GM04503 (cell line): ENCODE measurements around the gene PSMB9.
"Not testable (repeated sequence)": the region's sequence is repeated elsewhere in the genome, so short reads cannot be mapped to it uniquely, and the experiment has no call there.

Experiments used
- DNase-seq: peaks from one replicate; pipeline ENCODE4 v3.0.0-alpha.2; 2012; ENCODE audit warnings: low read depth

Gene PSMB9

DNA sequence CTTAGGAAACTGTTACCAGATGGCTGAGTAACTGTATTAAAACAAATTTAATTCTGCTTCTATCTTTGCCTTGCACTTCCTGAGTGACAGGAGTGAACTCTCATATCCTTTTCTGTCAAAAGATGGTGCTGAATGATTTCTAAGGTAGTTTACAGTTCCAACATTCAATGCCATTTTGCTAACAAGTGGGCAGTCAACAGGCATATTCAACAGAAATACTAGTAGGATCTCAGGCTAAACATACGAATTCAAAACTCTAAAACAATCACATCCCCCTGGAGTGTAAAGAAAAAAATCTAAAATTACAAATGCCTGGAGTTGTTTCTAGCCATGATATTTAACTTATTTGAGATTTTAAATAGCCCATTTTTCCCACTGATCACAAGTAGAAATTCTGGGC lies 6.7 kb downstream of the PSMB9 start:
- no peak for DNase-seq

DNA sequence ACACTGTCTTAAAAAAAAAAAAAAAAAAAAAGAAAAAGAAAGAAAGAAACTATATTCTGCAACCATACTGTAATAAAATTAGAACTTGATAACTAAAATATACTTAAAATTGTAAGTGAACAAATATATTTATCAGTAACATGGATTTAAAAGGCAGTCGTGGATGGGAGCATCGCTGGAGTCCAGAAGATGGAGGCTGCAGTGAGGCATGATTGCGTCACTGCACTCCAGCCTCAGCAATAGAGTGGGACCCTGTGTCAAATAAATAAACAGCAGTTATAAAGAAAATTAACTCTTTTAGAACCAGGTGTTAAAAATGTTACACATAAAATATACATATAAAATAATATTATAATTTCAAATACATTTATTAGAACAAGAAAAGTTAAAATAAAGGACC lies 8.7 kb downstream of the PSMB9 start:
- no peak for DNase-seq

DNA sequence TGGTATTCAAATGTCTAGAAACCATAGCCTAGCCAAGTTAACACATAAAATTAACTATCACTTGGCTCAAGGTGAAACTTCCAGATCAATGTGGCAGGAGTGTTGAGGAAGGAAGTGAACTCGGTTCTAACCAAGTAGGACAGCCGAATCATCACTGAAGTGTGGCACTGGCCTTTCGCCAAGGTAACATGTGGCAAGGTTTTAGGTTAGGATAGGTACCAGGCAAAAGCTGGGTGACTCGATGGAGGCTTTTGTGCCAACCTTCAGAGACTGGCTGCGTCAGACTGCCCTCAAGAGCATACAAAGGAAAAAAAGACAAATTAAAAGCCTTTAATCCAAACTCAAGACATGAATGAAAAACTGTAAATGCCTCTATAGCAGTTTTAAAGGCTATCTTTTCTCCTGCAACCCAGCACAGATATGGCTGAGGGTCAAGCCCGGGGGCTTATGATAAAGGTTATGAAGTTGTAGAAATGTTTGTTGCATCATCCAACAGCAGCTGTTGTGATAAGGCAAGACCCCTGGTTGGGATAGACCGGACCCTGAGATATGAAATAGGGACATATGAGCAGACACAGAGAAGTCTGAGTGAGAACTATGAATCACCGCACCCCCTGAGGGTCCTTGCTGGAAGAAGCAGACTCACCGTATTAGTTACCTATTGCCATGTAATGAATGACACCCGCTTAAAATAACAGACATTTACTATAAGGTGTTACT lies 11.9 kb downstream of the PSMB9 start:
- DNase-seq, result no peak

DNA sequence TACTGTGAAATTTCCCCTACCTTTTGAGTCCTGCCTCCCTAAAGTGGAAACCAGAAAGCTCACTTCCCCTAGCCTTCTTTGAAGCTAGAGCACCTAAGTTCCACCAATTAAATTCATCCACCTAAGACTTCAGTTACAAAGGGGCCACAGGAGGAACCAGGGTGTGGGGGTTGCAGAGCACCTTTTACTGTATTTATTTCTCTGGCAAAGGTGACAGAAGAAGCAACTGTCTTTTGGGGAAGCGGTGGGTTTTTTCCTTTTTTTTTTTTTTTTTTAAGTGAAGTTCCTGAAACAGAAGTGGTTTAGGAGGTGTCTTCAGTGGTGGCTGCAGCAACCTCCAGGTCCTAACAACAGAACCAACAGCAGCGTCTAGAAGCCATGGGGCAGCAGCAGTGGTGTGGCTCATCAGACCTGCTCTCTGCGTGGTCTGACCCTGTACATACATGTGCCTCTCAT lies 13.1 kb downstream of the PSMB9 start:
- DNase-seq, result no peak

DNA sequence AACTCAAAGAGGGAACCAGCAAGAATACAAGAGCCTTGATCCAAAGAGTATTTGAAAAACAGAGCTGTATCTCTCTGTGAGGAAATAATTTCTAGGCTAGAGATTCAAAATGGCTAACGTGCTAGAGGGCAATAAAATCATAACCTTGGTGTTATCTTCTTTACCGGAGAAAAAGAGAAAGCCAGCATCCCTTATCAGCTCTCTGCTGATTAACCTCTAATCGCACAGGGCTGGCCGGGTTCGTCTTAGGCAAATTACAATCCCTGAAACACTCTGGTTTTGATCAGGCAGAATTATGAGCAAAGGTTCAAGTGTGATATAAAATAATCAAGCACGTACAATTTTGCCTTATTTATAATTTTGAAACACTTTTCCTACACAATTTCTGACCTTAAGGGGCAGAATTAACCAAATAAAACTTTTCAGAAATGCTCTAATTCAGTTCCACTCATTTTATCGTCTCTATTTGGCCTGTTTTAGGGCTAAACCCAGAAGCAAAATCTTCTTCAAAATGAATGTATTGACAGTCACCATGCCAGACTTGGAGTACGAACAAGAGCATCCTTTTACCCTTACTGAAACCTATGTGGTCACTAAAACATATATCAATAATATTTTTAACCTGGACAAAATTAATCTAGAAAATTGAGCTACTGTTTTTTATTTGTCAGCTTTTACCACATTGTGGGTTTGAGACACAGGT lies 13.7 kb downstream of the PSMB9 start:
- no peak for DNase-seq

DNA sequence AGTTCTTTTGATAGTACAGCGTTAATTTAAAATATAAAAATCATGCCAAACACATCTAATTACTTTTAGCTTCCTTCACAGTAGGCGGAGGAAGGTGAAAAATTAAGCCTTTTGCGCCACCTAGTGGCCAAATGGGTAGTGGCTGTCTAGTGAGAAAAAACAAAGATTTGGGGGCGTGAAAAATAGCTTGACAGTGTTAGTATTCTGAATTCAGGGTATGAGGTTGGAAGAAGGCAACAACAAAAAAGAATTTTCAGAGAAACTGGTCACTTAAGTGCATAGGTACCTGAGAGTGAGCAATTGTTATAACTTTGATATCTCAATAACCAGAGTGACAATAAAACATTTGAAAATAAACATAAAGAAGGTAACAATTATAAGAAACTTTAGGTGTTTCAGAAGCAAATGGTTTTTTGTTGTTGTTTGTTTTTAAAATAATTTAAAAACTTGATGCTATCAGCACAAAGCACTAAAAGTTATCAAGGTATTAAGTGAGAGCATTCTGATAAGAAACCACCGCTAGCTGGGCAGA lies 14.3 kb downstream of the PSMB9 start:
- peak; percentile 11 for DNase-seq

DNA sequence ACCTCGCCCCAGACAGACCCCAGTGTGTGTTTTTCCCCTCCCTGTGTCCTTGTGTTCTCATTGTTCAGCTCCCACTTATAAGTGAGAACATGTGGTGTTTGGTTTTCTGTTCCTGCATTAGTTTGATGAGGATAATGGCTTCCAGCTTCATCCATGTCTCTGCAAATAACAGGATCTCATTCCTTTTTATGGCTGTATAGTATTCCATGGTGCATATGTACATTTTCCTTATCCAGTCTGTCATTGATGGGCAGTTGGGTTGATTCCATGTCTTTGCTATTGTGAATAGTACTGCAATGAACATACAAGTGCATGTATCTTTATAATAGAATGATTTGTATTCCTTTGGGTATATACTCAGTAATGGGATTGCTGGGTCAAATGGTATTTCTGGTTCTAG lies 20.0 kb downstream of the PSMB9 start:
- DNase-seq, result not testable (repeated sequence)

DNA sequence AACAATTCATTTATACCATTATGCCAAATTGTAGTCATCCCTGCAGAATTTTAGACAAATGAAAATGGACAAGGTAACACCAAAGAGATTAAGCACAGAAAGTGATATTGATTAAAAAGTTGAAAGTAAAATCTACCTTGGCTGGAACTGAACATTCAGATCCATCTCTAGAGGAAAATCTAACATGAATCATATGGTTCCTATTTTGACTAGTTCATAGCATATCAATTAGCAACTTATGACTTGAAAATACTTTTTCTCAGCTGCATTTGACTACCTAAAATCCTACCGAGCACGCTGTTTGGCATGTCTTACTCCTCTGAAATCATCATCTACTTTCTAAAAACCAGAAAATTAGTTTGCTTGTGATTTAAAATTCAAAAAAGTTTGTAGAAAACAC lies 22.6 kb downstream of the PSMB9 start:
- no peak for DNase-seq

DNA sequence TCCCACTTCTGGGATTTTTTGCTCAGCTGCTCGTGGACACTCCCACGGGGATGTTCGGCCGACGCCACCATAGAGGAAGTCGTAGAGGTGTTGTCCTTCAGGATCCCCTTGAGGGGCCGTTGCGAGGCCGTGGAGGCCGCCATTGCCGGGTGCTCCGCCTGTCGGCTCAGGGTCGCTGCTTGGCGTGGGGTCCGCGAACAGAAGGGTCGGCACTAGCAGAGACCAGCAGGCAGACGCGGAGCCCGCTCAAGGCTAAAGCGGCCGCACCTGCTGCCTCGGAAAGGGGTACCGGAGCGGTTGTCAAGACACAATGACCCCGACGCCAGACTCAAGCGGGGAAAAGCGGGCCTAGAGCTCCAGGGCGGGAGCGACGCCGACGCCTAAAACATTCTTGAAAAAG lies 25.7 kb downstream of the PSMB9 start:
- DNase-seq, result no peak

DNA sequence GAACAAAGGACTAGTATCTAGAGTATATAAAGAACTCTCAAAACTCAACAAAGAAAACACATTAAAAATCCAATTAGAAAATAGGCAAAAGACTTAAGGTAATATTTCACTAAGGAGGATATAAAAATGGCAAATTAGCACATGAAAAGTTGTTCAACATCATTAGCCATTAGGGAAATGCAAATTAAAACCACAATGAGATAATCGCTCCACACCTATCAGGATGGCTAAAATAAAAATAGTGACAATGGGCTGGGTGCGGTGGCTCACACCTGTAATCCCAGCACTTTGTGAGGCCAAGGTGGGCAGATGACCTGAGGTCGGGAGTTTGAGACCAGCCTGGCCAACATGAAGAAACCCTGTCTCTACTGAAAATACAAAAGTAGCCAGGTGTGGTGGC lies 27.0 kb downstream of the PSMB9 start:
- DNase-seq, result not testable (repeated sequence)

DNA sequence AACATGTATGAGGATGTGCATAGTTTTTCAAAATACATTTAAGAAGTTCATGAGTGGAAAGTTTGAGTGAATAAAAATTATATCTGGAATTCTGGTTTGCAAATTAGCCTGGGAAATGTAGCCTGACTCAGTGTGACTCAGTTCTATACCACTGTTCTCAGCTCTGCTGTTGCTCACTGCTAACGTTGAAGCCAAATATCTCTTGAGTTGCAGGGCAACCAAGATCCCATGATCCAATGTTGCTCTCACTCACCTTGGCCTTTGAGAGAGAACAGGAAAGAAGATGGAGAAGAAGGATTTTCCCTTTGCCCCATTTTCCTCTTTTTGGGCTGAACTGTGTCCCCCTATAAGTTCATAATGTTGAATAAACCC lies 28.9 kb downstream of the PSMB9 start:
- DNase-seq, result peak; percentile 30

DNA sequence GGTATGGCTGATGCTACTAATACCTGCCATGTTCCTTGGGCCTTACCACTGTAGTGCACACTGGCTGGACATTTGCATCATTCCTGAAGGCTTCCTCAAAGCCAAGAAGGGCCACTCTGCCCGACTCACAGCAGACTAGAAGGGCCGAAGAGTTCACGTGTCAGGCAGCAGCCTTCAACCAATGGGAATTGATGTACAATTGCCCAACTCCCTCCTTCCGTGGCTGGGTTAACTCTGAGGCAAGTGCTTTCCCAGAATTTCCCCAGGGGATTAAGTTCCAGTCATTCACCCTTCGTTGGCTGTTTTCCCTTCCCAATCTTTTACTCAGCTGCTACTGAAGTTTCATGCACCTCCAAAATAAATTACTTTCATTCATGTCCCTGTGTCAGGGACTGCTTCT lies 29.8 kb downstream of the PSMB9 start:
- DNase-seq, result peak; percentile 44

DNA sequence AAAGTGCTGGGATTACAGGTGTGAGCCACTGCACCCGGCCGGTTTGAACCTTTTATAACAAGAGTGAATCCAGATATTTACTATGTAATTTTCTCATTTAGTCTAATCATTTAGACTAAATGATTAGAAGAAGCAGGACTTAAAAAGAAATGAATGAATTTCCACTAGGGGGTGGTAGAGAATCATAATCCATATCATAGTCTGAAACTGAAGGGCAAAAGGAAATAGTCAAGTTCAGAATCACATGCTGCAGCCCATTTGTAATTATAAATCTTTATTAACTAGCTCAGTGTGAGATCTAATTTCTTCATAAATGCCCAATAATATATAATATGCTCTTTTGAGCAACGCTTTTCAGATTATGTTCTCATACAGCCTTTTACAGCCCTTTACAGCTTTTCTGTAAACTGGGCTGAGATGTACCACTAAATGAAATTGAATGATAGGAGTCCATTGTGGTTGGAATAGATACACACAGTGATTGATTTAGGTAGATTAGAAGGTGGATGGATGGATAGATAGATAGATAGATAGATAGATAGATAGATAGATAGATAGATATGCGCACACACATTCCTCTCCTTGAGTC lies 31.8 kb downstream of the PSMB9 start:
- peak; percentile 34 for DNase-seq

DNA sequence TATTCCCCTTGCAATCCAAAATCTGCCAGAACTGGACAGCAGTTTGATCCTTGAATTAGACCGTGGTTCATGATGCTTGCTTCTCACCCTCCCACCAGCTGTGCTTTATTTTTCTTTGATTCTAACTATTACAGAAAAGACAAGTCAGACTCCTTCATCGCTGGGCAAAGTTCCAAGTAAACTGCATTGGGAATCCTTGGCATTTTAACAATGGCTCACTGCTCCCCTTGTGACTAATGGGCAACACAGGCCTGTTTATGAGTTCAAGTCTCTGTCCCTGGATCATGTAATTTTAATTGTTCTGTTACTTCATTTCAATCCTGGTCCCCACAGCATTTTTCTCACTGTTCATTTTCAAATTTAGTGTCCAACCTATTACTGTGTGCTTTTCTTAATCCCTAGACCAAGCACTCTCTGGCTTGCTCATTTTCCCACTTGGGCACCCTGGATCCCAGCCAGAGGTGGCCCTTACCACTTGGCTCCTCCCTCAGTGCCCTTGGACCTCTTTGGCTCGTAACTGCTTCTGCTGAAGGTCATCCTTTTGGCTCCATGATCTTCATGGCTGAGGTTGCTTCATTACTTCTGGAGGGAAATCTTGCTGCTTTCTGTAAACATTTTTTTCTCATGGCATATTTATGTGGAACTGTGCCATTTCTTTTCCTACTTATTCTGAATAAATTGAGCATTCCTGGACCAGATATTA lies 32.8 kb downstream of the PSMB9 start:
- peak; percentile 20 for DNase-seq

DNA sequence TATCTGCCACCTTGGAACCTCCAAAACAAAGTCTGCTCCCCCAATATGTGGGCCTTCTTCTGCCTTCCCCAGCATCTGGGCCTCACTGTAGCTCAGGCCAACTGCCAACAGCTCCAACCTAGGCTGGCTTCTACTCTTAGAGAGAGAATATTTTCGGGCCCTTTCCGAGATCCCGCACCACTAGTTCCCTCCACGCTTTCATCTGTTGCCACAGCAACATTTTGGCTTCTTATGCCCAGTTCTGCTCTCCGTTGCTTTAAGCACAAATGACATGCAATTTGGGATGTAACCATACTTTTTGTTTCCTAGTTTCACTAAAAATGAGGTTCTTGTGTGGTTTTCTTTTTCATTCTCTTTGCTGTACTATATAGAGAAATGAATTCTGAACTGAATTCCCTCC lies 33.6 kb downstream of the PSMB9 start:
- no peak for DNase-seq

DNA sequence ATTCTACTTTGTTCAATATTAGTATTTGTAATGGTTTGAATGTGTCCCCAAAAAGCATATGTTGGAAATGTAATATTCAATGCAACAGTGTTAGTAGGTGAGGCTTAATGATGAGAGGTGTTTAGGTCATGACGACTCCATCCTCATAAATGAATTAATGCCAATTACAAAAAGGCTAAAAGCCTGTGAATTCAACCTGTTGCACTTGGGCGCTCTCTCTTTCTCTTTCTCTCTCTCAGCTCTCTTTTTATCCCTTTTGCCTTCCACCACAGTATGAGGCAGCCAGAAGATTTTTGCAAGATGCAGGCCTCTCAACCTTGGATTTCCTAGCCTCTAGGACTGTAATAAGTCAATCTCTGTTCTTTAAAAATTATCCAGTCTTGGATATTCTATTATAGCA lies 34.6 kb downstream of the PSMB9 start:
- no peak for DNase-seq

DNA sequence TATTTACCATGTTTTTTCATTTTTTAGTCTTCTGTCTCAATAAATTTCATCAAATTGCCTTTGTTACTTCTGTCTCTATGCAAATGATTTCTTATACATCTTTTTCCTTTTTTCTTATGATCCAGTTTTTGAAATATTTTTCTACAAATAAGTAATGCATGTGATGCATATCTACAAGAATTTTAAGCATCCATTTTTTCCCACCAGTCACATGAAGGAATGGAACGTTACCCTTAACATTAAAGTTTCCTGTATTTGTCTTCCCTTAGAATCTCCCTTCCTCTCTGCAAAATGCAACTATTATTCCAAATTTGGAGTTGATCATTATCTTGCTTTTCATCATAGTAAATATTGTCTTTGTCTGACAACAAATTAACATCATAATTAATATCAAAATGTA lies 35.5 kb downstream of the PSMB9 start:
- DNase-seq, result no peak

DNA sequence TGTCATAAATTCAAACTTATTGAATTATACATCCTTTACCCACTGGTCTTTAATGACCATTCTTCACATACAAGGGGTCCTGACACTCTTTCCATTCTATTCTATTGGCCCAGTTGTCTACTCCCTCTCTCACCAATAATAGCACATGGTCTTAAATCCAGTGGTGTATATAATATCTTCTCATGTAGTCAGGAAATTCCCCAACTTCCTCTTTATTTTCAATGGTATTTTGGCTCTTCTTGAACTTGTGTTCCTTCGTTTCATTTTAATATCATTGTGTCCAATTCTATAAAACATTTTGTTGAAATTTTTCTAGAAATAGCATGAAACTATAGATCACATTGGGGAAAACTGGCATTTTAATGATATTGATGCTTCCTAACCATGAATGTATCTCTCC lies 36.8 kb downstream of the PSMB9 start:
- no peak for DNase-seq

DNA sequence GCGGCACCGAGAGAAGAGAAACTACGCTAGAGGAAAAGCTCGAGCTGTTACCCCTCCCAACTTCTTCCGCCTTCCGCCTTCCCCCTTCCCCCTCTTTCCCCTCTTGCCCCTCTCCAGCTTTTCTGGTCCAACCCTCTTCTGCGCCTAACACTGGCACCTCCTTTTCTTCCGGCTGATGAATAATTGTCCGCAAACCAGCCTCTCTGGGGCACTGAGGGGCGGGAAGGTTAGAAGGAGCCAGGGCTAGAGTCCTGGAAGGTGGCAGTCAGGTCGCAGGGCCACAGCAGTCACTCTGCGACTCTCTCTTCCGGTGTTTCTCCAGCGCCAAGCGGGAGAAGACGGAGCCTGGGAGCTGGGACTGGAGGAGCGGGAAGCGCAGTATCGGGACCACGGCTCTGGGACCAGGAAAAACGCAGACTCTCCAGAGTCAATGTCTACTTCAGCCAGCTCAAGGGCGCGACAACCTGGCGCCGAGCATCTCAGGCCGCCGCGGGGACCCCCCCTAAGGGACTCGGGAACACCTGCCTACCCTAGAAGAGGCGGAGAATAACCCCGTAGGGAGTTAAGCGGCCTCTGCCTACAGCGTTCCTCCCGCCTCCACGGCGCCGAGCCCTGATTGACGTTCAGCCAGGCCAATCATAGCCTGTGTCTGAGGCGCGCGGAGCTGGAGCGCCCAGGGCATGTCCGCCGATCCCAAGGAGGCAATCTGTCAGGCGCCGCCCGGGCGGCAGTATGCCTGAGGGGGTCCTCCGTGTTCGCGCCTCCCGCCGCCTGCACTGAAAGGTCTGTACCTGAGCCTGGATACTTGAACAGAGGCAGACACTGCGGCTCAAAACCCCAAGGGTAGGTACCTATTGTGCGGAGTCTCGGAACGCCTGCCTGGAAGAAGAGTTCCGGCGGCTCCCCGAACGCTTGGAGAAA lies 40.4 kb downstream of the PSMB9 start:
- peak; percentile 60 for DNase-seq

DNA sequence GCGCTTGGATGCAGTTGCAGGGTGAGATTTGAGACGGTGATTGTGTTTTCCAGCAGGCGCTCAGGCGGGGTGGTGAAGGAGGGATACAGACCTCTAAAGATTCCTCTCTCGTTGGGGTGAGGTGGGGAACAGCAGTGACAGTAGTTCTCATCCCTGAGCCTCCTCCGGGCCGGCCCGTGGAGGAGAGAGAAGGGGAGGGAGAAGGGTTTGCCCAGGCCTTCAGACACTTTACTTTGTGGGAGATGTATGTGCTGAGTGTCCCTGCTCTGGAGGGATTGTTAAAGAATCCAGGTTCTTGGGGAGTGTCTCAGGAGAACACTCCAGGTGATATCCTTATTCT lies 41.0 kb downstream of the PSMB9 start:
- no peak for DNase-seq

DNA sequence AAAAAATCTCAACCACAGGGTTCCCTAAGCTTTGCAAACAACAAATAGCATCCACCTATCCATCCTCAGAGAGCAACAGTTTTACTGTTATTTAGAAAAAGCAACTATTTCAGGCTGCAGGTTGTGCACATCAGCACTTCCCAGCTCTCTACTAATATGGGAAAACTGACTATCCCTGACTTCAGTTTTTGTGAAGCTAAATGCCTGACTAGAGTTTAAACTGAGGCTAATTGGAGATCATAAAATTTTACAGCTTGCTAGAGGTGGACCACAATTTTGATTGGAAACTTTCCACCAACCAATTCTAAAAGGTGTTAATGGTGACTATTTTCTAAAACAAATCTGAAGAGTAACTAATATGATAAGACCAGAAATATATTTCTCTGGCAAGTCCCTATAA lies 50.0 kb downstream of the PSMB9 start:
- DNase-seq, result no peak

DNA sequence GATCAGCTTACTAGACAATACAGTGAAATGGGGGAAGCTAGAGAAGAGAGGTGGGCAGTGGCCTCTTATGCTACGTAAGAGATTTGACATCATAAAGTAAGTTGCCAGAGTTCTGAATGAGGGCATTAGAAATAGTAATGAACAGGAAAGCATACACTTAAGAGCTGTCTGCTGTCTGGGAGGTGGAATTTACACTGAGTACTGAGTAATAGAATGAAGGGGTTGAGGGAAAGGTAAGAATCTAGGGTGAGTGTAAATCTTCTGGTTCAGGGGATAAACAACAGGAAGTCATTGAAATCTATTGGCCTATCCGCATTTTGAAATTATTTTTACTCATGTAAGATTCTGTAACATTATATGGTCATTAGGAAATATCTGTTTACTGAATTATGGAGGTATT lies 51.1 kb downstream of the PSMB9 start:
- DNase-seq, result no peak
